Activated naive CD4-positive, alpha-beta T cell treated with anti-CD3 and anti-CD28 coated beads, Interleukin-2, amount 10 ng/mL, durations not matched to agents 7 days and 5 days (primary cell): ENCODE data around the gene PGAM2.

ENCODE experiments used
- CTCF ChIA-PET: fragments of 350-600 bp; sonication (Branson Sonifier 250); formaldehyde crosslinking; loops from one replicate; lab custom pipeline; 2021; ENCODE audit warnings: antibody characterized with exemption; lab: Charles Lee
- DNase-seq: peaks from one replicate; pipeline ENCODE4 v3.0.0-alpha.2; 2020
- H3K27ac Mint-ChIP-seq: one replicate; pipeline ENCODE4 v1.8.0; 2021; ENCODE audit warnings: mild to moderate bottlenecking, moderate library complexity, mixed read lengths
- H3K27me3 Mint-ChIP-seq: one replicate; pipeline ENCODE4 v1.8.0; 2021; ENCODE audit warnings: mild to moderate bottlenecking, mixed read lengths
- H3K36me3 Mint-ChIP-seq: one replicate; pipeline ENCODE4 v1.8.0; 2021; ENCODE audit warnings: mixed read lengths
- H3K4me1 Mint-ChIP-seq: one replicate; pipeline ENCODE4 v1.8.0; 2021; ENCODE audit warnings: mixed read lengths
- H3K4me3 Mint-ChIP-seq: one replicate; pipeline ENCODE4 v1.8.0; 2021; ENCODE audit warnings: mild to moderate bottlenecking, moderate library complexity, mixed read lengths
- H3K9me3 Mint-ChIP-seq: one replicate; pipeline ENCODE4 v1.8.0; 2021; ENCODE audit warnings: mixed read lengths

The PGAM2 gene

DNA sequence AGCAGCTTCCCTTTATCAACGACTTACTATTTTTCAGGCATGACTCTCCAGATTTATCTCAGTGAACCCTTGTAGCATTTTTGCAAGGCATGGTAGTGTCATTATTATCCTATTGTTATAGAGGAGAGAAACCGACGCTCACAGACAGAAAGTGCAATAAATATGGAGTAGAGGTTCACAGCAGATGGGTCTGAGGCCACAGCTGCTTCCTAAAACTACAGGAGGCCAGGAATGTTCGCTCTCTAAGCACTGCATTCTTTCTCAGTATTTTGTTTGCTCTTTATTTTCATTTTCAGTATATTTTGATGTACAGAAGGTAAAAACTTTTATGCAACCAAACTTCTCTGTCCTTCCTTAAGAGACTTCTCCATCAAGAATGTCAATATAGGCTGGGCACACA lies 34.3 kb upstream of the PGAM2 start:
- no peak for DNase-seq
- CTCF ChIA-PET, result no interaction called here
- H3K4me1 Mint-ChIP-seq, result peaks cover 11% of the 10 kb centered on the region

DNA sequence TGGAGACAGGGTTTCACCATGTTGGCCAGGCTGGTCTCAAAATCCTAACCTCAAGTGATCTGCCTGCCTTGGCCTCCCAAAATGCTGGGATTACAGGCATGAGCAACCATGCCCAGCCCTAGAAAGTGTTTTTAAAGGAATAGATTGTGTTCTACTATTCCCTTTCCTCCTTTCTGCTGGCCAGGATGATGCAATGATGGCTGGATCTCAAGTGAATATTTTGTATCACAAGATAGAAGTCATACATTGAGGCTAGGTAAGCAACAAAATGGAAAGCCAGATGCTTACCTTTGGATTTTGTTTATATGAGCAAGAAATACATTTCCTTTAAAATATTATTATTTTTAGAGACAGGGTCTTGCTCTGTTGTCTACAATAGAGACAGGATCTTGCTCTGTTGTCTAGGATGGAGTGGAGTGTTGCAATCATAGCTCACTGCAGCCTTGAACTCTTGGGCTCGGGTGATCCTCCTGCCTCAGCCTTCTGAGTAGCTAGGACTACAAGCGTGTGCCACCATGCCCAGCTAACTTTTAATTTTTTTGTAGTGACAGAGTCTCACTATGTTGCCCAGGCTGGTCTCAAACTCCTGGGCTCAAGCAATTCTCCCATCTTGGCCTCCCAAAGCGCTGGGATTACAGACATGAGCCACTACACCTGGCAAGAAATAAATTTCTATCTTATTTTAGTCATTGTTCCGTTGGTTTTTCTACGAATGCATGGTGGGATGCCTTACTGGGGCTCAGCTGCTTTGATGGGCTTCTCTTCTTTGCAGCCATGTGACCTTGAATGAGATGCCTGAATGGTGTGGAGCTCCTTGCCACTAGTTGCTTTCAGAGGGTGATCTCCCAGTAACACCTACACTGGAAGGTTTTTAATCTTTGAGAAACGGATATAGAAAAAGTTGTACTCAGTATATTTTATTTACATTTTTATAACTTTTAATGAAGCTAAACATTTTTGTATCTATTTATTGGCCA lies 33.0 kb upstream of the PGAM2 start:
- peaks cover 1% of the 10 kb centered on the region for H3K9me3 Mint-ChIP-seq
- peaks cover 11% of the 10 kb centered on the region for H3K4me1 Mint-ChIP-seq
- no peak for DNase-seq
- no peak overlapping the region for H3K4me3 Mint-ChIP-seq
- no peaks in the 10 kb centered on the region for H3K36me3 Mint-ChIP-seq
- CTCF ChIA-PET, result interaction anchor here (0.9 to 1.5 kb wide), 4 partner anchors 13 to 97 kb away, joined by 3 to 4 read pairs (median 3); no protein-coding TSS in a partner anchor
- peaks cover 47% of the 10 kb centered on the region for H3K27me3 Mint-ChIP-seq
- peak overlapping the region; percentile 67 for H3K27ac Mint-ChIP-seq

More for the DNA sequence above, 34.3 kb upstream of the PGAM2 start:
- H3K27me3 Mint-ChIP-seq, result peaks cover 56% of the 10 kb centered on the region
- no peaks in the 10 kb centered on the region for H3K36me3 Mint-ChIP-seq
- H3K9me3 Mint-ChIP-seq, result no peaks in the 10 kb centered on the region
- H3K4me3 Mint-ChIP-seq, result no peak overlapping the region
- no peak overlapping the region for H3K27ac Mint-ChIP-seq

DNA sequence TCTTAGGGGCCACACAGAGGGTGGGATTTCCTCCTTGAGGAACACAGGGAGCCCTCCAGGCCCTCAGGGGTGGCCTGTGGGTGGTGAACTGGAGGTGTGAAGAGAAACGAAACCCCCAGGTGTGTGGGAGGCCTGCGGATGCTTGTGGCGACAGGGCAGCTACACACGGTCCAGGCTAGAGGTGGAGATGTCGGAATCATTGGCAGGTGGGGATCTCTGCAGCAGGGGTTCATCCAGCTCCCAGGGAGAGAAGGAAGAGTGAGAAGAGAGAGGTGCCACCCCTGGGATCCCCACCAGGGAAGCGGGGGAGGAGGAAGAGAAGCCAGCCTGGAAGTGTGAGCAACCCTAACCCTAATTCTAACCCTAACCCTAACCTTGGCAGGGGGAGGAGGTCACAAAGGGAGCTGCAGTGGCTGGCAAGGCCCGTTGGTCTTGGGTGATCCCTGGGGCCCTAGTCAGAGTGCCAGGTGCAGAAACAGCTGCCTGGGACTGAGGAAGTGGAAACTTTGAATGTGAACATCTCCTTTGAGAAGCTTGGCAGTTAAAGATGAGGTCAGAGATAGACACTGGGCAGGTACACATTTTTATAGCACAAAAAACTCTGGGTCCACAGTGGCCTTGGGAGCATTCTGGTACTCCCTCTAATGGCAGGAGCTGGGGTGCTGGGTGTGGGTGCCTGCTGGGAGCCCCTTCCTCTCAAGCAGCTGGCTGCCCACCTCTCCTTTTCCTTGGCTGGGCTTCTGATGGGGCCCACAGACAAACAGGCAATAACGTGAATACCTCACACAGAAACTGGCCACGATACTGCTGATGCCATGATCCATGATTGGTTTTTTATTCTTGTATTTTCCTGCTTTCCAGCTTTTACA lies 31.9 kb upstream of the PGAM2 start:
- DNase-seq, result no peak
- peaks cover 47% of the 10 kb centered on the region for H3K27me3 Mint-ChIP-seq
- peaks cover 4% of the 10 kb centered on the region for H3K9me3 Mint-ChIP-seq
- H3K4me3 Mint-ChIP-seq, result no peak overlapping the region
- H3K27ac Mint-ChIP-seq, result no peak overlapping the region
- H3K36me3 Mint-ChIP-seq, result no peaks in the 10 kb centered on the region
- H3K4me1 Mint-ChIP-seq, result peaks cover 11% of the 10 kb centered on the region
- CTCF ChIA-PET, result interaction anchor here (0.9 to 1.5 kb wide), 5 partner anchors 8 to 98 kb away, joined by 3 to 4 read pairs (median 3); no protein-coding TSS in a partner anchor

DNA sequence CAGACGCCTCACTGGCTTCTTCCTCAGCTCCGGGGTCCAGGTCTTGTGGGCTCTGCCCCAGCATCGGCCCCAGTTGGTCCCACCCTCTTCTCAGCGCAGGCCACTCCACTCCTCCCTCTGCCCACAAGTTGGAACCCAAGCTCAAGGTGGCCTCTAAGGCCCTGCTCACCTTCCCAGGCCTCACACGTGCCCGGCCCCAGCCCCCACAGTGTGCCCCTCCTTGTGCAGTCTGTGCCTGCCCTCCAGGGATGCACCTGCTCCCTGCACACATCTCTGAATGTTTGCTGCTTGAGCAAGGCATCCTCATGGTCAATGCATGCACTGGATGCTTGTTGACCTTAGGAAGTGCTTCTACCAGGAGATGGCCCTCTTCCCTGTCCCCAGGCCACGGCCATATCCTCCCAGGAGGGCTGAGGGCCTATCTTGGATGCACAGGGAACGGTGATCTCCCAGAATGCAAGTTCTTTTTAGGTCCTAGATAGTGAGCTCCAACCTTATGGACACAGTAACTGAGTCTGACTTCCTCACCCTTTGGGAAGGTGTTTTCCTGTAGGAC lies 31.0 kb upstream of the PGAM2 start:
- no peak overlapping the region for H3K4me3 Mint-ChIP-seq
- H3K9me3 Mint-ChIP-seq, result peaks cover 4% of the 10 kb centered on the region
- CTCF ChIA-PET, result interaction anchor here (0.7 to 1.5 kb wide), 2 partner anchors 15 kb away, joined by 3 to 4 read pairs; no protein-coding TSS in a partner anchor
- no peak for DNase-seq
- H3K27me3 Mint-ChIP-seq, result peaks cover 42% of the 10 kb centered on the region
- no peaks in the 10 kb centered on the region for H3K36me3 Mint-ChIP-seq
- H3K4me1 Mint-ChIP-seq, result peaks cover 11% of the 10 kb centered on the region
- H3K27ac Mint-ChIP-seq, result no peak overlapping the region

- CTCF ChIA-PET, result interaction anchor here (0.7 kb wide), 1 partner anchor 14 kb away, joined by 3 read pairs; no protein-coding TSS in a partner anchor
These were observed 30.4 kb upstream of the PGAM2 start for GRCh38 chr7:44095781-44096180.

DNA sequence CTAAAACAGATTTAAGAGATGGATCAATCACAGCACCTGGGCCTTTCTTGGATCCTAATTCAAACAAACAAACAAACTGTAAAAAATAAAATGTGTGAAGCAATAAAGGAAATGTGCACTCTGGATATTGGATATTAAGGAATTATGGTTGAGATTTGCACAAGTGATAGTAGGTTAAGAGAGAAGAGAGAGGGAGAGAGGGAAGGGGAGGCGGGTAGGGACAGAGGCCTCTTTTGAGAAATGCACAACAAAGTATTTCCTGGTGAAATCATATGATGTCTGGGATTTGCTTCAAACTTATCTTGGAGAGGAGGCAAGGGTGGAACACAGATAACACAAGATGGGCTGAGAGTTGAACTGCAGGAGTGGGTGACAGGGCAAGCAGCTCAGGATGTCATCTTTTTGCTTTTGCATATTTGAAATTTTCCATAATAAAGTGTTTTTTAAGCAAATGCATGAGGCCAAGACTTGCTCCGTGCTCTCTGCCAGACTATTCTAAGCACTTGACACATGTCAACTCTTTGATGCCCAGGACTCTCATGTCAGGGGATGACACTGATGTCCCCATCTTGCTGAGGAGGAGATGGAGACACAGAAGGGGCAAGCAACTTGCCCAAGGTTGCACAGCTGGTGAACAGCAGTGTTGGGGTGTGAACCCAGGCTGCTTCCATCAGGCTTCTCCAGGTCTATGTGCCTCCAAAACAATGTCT lies 29.7 kb upstream of the PGAM2 start:
- H3K27me3 Mint-ChIP-seq, result peaks cover 36% of the 10 kb centered on the region
- no peak for DNase-seq
- no peak overlapping the region for H3K4me3 Mint-ChIP-seq
- peaks cover 4% of the 10 kb centered on the region for H3K9me3 Mint-ChIP-seq
- H3K36me3 Mint-ChIP-seq, result no peaks in the 10 kb centered on the region
- peaks cover 11% of the 10 kb centered on the region for H3K4me1 Mint-ChIP-seq
- H3K27ac Mint-ChIP-seq, result no peak overlapping the region
- CTCF ChIA-PET, result no interaction called here

More at GRCh38 chr7:44095781-44096180, 30.4 kb upstream of the PGAM2 start:
- Mint-ChIP-seq H3K4me1 (peaks cover 11% of the 10 kb centered on the region), H3K9me3 (peaks cover 4% of the 10 kb centered on the region), H3K4me3 (no peak overlapping the region), H3K27ac (no peak overlapping the region), H3K36me3 (no peaks in the 10 kb centered on the region), H3K27me3 (peaks cover 38% of the 10 kb centered on the region)
- DNase-seq, result no peak

- DNase-seq, result no peak
These were observed 29.0 kb upstream of the PGAM2 start for GRCh38 chr7:44094365-44094764.

GRCh38 chr7:44093102-44093641 lies 27.8 kb upstream of the PGAM2 start:
- H3K36me3 Mint-ChIP-seq, result no peaks in the 10 kb centered on the region
- H3K4me3 Mint-ChIP-seq, result no peak overlapping the region
- H3K4me1 Mint-ChIP-seq, result peaks cover 11% of the 10 kb centered on the region
- peaks cover 4% of the 10 kb centered on the region for H3K9me3 Mint-ChIP-seq
- no peak for DNase-seq
- CTCF ChIA-PET, result no interaction called here
- no peak overlapping the region for H3K27ac Mint-ChIP-seq
- H3K27me3 Mint-ChIP-seq, result peaks cover 40% of the 10 kb centered on the region

More at GRCh38 chr7:44094365-44094764, 29.0 kb upstream of the PGAM2 start:
- peaks cover 11% of the 10 kb centered on the region for H3K4me1 Mint-ChIP-seq
- peaks cover 4% of the 10 kb centered on the region for H3K9me3 Mint-ChIP-seq
- CTCF ChIA-PET, result no interaction called here
- H3K36me3 Mint-ChIP-seq, result no peaks in the 10 kb centered on the region
- no peak overlapping the region for H3K4me3 Mint-ChIP-seq
- peaks cover 36% of the 10 kb centered on the region for H3K27me3 Mint-ChIP-seq
- no peak overlapping the region for H3K27ac Mint-ChIP-seq

- H3K27ac Mint-ChIP-seq, result no peak overlapping the region
- CTCF ChIA-PET, result interaction anchor here (1.1 kb wide), 1 partner anchor 9 kb away, joined by 3 read pairs; no protein-coding TSS in a partner anchor
- no peak for DNase-seq
These were observed 22.8 kb upstream of the PGAM2 start for GRCh38 chr7:44087911-44088838.

DNA sequence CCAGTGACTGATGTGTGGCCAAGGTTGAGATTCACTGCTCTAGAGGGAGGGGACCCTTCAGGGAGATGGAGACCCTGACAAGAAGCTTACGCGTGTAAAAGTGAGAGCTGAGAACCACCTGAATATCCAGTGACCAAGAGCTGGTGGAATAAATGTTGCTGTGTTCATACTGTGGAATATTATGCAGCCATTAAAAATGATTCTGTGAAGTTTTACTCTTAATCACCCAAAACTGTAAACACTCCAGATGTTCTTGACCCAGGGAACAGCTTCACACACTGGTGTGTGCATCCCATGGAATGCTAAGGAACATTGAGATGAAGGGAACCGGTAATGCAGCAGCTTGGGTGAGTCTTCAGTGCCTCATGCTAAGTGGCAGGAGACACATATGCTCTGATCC lies 21.3 kb upstream of the PGAM2 start:
- H3K27ac Mint-ChIP-seq, result no peak overlapping the region
- no peak overlapping the region for H3K4me3 Mint-ChIP-seq
- H3K36me3 Mint-ChIP-seq, result peaks cover 1% of the 10 kb centered on the region
- CTCF ChIA-PET, result interaction anchor here (2.4 kb wide), 1 partner anchor 14 kb away, joined by 9 read pairs; no protein-coding TSS in a partner anchor
- no peaks in the 10 kb centered on the region for H3K9me3 Mint-ChIP-seq
- H3K4me1 Mint-ChIP-seq, result peaks cover 13% of the 10 kb centered on the region
- no peak for DNase-seq
- H3K27me3 Mint-ChIP-seq, result peaks cover 23% of the 10 kb centered on the region

More at GRCh38 chr7:44087911-44088838, 22.8 kb upstream of the PGAM2 start:
- Mint-ChIP-seq H3K4me3 (no peak overlapping the region), H3K36me3 (no peaks in the 10 kb centered on the region), H3K4me1 (peaks cover 6% of the 10 kb centered on the region), H3K9me3 (peaks cover under 1% of the 10 kb centered on the region), H3K27me3 (peaks cover 36% of the 10 kb centered on the region)

DNA sequence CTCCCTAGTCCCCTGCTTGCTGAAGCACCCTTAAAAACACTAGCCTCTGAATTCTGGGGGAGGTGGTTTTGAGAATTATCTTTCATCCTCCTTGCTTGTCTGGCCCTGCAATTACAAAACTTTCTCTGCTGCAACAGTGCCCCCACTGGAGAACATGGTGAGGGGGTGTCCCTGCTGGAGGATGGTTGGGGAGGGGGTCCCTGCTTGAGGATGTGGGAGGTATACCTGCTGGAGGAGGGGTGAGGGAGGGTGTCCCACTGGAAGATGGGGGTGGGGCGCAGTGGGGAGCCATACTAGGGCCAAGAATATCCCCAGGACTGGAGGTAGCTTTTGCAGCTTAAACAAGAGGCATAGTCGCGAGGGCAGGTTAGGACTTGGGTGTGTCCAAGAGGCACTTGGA lies 20.2 kb upstream of the PGAM2 start:
- Mint-ChIP-seq H3K4me1 (peaks cover 22% of the 10 kb centered on the region), H3K27me3 (peaks cover 19% of the 10 kb centered on the region), H3K27ac (no peak overlapping the region), H3K4me3 (no peak overlapping the region), H3K36me3 (peaks cover 9% of the 10 kb centered on the region), H3K9me3 (no peaks in the 10 kb centered on the region)
- no peak for DNase-seq
- CTCF ChIA-PET, result interaction anchor here (0.7 to 2.4 kb wide), 3 partner anchors 10 to 13 kb away, joined by 3 to 9 read pairs (median 3); no protein-coding TSS in a partner anchor

DNA sequence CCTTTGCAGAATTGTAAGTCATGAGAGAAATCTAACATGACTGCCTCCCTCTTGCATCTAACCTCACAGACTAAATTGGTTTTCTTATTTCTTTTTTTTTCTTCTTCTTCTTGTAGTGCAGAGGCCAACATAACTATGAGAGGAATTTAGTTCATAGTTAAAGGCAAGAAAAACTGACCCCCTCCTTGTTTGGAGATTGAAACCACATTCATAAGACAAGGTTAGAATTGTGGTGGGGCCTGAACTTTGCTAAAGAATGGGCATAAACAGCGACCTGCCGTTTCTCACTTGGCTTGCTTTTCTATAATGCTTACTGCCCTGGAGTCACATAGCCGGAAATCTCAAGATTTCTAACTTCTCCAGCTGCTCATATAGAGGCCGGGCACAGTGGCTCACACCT lies 19.3 kb upstream of the PGAM2 start:
- peaks cover 22% of the 10 kb centered on the region for H3K4me1 Mint-ChIP-seq
- peaks cover 19% of the 10 kb centered on the region for H3K27me3 Mint-ChIP-seq
- H3K27ac Mint-ChIP-seq, result no peak overlapping the region
- no peak overlapping the region for H3K4me3 Mint-ChIP-seq
- peaks cover 9% of the 10 kb centered on the region for H3K36me3 Mint-ChIP-seq
- CTCF ChIA-PET, result interaction anchor here (0.7 to 2.4 kb wide), 2 partner anchors 12 to 13 kb away, joined by 3 to 9 read pairs; no protein-coding TSS in a partner anchor
- no peak for DNase-seq
- H3K9me3 Mint-ChIP-seq, result no peaks in the 10 kb centered on the region
